HepG2 (cell line): Measurements from ENCODE around the gene CTDSP2. TPM values are rescaled to one million over a fixed set of nuclear protein-coding genes. Genes with fewer than 3 reads are reported as not detected.

Experiments
- ATAD3A ChIP-seq: sonication (generic); formaldehyde crosslinking; IDR thresholded peaks from 2 replicates; pipeline ENCODE4 v1.4.0; 2020; ENCODE audit warnings: missing genetic modification reagents
- ATF7 ChIP-seq, 2 experiments: fragments of 450-650 bp in 1 of 2; sonication (generic) in 1 of 2; formaldehyde crosslinking in 1 of 2; IDR thresholded peaks; 2 replicates each; pipeline versions ENCODE4 v1.4.0 to v1.6.1; 2016 to 2020; ENCODE audit warnings: antibody characterized with exemption in 1 of 2, mild to moderate bottlenecking in 1 of 2, missing genetic modification reagents in 1 of 2
- DMAP1 ChIP-seq: IDR thresholded peaks from 2 replicates; pipeline ENCODE4 v1.6.1; 2016
- EZH2 ChIP-seq: conservative IDR thresholded peaks from 2 replicates; pipeline ENCODE4 v1.6.1; 2012; ENCODE audit warnings: mild to moderate bottlenecking, low read depth, low read length, moderate library complexity
- FOSL2 ChIP-seq: sonication (generic); formaldehyde crosslinking; IDR thresholded peaks from 2 replicates; pipeline ENCODE4 v1.4.0; 2020; ENCODE audit warnings: missing genetic modification reagents
- HNRNPLL ChIP-seq: fragments of 200-400 bp; formaldehyde crosslinking; IDR thresholded peaks from 2 replicates; pipeline ENCODE4 v1.6.1; 2017; ENCODE audit warnings: mild to moderate bottlenecking, low read depth, low read length; ENCODE audit not compliant: poor library complexity, severe bottlenecking
- HOXA3 ChIP-seq: sonication (generic); formaldehyde crosslinking; IDR thresholded peaks from 2 replicates; pipeline ENCODE4 v1.5.0; 2020; ENCODE audit warnings: missing genetic modification reagents
- HOXD1 ChIP-seq: sonication (generic); formaldehyde crosslinking; IDR thresholded peaks from 2 replicates; pipeline ENCODE4 v1.5.0; 2020; ENCODE audit warnings: missing genetic modification reagents
- MBNL3 ChIP-seq: fragments of 250-450 bp; sonication (Bioruptor Pico); conservative IDR thresholded peaks from 2 replicates; pipeline ENCODE4 v1.8.0; 2022; ENCODE audit warnings: mild to moderate bottlenecking, inconsistent platforms
- MYC ChIP-seq: sonication (generic); formaldehyde crosslinking; IDR thresholded peaks from 2 replicates; pipeline ENCODE4 v1.9.0; 2021; ENCODE audit warnings: missing genetic modification reagents, borderline replicate concordance
- NR1H2 ChIP-seq: sonication (generic); formaldehyde crosslinking; IDR thresholded peaks from 2 replicates; pipeline ENCODE4 v1.8.1; 2022; ENCODE audit warnings: low read depth, missing genetic modification reagents, borderline replicate concordance
- PHF8 ChIP-seq: sonication (generic); formaldehyde crosslinking; IDR thresholded peaks from 2 replicates; pipeline ENCODE4 v1.5.0; 2020; ENCODE audit warnings: missing genetic modification reagents
- RNF2 ChIP-seq: fragments of 450-650 bp; conservative IDR thresholded peaks from 2 replicates; pipeline ENCODE4 v1.6.1; 2016; ENCODE audit warnings: low read depth
- TBX2 ChIP-seq: sonication (generic); formaldehyde crosslinking; IDR thresholded peaks from 2 replicates; pipeline ENCODE4 v1.5.0; 2020; ENCODE audit warnings: missing genetic modification reagents, mild to moderate bottlenecking, borderline replicate concordance
- ZNF570 ChIP-seq: sonication (generic); formaldehyde crosslinking; IDR thresholded peaks from 2 replicates; pipeline ENCODE4 v1.4.0; 2020; ENCODE audit warnings: mild to moderate bottlenecking, missing genetic modification reagents, borderline replicate concordance
- polyA plus RNA-seq, 8 experiments: library from polyadenylated mRNA; depleted of rRNA in 3 of 8; stranded (reverse) in 7 of 8; unstranded in 1 of 8; fragments of >200 nt; fragmentation: Illumina TruSeq in 4 of 8; extraction: Trizol in 4 of 8; gene quantifications; 2 replicates each; pipeline versions ENCODE4 v1.2.1 to v1.2.3, GENCODE V29; 2011 to 2016; ENCODE audit warnings: low read depth in 4 of 8, missing spikeins in 1 of 8, mixed read lengths in 1 of 8; ENCODE audit not compliant: insufficient read depth in 1 of 8
- total RNA-seq, 5 experiments: library from RNA; depleted of rRNA; stranded (reverse); fragments of >200 nt; fragmentation: Illumina TruSeq; extraction: Trizol; gene quantifications; 2 replicates each; pipeline ENCODE4 v1.2.3, GENCODE V29; 2016; ENCODE audit warnings: low read depth in 1 of 5
- TF ChIP-seq, protein P1 (sequence below): sonication (generic); formaldehyde crosslinking; IDR thresholded peaks from one replicate; pipeline ENCODE4 v1.5.1; 2020; ENCODE audit warnings: mild to moderate bottlenecking, missing genetic modification reagents; ENCODE audit errors: not compliant biosample characterization
- TF ChIP-seq, protein P2 (sequence below): sonication (generic); formaldehyde crosslinking; IDR thresholded peaks from 2 replicates; pipeline ENCODE4 v1.4.0; 2020; ENCODE audit warnings: mild to moderate bottlenecking, missing genetic modification reagents
- TF ChIP-seq, protein P3 (sequence below): sonication (generic); formaldehyde crosslinking; IDR thresholded peaks from 2 replicates; pipeline ENCODE4 v1.8.1; 2023; ENCODE audit warnings: mild to moderate bottlenecking, moderate library complexity, missing genetic modification reagents

CTDSP2 gene
- total and polyA plus RNA-seq, 2 of the 13 experiments (the other 11 are each of a cell fraction or from before 2014, with no cell fraction given), result 38.1 to 82.5 TPM

DNA sequence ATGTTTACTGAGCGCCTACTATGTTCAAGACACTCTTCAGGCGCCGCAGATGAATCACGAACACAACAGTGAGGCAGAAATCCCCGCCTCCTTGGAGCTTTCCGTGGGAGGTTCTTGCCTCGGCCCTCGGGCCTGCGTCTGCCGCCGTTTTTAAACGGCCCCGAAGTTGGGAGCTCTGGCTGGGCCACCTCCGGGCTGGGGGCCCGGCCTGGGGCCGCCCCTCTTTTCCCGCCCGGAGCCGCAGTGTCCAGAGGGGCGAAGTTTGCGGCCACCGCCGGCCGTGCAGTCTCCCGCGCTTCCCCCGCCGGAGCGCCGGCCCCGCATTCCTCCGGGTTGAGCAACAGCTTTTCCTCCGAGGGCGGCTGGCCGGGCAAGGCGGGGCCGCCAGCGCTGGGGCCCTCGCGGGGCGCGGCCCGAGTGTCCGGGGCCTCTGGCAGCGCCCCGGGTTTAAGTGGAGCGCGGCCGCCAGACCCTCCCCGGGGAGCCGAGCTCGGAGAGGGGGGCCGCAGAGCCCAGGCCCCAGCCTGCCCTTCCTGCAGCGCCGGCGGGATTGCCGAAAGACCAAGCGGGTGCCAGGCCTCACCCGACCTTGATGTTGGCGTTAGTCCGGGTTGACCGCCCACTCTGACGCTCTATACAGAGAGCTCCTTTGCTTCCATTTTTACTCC is 18.7 kb upstream of the CTDSP2 start (continued):
- peak; percentile 49; the same call in 1 of the 2 replicates for TF ChIP-seq RNF2
- no peak for TF ChIP-seq ATAD3A (CRISPR knock-in tag)
- TF ChIP-seq TBX2 (CRISPR knock-in tag), result 0 out of 2 replicates have a peak, but pooled peaks have one; percentile 20
- TF ChIP-seq NR1H2 (CRISPR knock-in tag), result no peak
- TF ChIP-seq ZNF570 (CRISPR knock-in tag), result no peak
- 0 out of 2 replicates have a peak, but pooled peaks have one; percentile 21 for TF ChIP-seq FOSL2
- TF ChIP-seq ATF7 (IDR thresholded peaks at IDR 0.05), result no peak
- no peak for TF ChIP-seq ATF7 (CRISPR knock-in tag; IDR thresholded peaks at IDR 0.05)
- TF ChIP-seq, protein P1, sequence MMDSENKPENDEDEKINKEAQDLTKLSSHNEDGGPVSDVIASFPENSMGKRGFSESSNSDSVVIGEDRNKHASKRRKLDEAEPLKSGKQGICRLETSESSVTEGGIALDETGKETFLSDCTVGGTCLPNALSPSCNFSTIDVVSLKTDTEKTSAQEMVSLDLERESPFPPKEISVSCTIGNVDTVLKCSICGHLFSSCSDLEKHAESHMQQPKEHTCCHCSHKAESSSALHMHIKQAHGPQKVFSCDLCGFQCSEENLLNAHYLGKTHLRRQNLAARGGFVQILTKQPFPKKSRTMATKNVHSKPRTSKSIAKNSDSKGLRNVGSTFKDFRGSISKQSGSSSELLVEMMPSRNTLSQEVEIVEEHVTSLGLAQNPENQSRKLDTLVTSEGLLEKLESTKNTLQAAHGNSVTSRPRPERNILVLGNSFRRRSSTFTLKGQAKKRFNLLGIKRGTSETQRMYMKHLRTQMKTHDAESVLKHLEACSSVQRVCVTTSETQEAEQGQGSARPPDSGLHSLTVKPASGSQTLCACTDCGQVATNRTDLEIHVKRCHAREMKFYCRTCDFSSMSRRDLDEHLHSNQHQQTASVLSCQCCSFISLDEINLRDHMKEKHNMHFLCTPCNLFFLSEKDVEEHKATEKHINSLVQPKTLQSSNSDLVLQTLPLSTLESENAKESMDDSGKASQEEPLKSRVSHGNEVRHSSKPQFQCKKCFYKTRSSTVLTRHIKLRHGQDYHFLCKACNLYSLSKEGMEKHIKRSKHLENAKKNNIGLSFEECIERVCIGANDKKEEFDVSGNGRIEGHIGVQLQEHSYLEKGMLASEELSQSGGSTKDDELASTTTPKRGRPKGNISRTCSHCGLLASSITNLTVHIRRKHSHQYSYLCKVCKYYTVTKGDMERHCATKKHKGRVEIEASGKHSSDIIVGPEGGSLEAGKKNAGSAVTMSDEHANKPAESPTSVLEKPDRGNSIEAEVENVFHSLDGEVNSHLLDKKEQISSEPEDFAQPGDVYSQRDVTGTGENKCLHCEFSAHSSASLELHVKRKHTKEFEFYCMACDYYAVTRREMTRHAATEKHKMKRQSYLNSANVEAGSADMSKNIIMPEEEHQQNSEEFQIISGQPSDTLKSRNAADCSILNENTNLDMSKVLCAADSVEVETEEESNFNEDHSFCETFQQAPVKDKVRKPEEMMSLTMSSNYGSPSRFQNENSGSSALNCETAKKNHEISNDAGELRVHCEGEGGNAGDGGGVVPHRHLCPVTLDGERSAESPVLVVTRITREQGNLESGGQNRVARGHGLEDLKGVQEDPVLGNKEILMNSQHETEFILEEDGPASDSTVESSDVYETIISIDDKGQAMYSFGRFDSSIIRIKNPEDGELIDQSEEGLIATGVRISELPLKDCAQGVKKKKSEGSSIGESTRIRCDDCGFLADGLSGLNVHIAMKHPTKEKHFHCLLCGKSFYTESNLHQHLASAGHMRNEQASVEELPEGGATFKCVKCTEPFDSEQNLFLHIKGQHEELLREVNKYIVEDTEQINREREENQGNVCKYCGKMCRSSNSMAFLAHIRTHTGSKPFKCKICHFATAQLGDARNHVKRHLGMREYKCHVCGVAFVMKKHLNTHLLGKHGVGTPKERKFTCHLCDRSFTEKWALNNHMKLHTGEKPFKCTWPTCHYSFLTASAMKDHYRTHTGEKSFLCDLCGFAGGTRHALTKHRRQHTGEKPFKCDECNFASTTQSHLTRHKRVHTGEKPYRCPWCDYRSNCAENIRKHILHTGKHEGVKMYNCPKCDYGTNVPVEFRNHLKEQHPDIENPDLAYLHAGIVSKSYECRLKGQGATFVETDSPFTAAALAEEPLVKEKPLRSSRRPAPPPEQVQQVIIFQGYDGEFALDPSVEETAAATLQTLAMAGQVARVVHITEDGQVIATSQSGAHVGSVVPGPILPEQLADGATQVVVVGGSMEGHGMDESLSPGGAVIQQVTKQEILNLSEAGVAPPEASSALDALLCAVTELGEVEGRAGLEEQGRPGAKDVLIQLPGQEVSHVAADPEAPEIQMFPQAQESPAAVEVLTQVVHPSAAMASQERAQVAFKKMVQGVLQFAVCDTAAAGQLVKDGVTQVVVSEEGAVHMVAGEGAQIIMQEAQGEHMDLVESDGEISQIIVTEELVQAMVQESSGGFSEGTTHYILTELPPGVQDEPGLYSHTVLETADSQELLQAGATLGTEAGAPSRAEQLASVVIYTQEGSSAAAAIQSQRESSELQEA (CRISPR knock-in tag), result no peak
- peak; percentile 22; the same call in 1 of the 2 replicates for TF ChIP-seq PHF8 (CRISPR knock-in tag)
- TF ChIP-seq DMAP1 (CRISPR knock-in tag), result no peak
- TF ChIP-seq MBNL3 (CRISPR knock-in tag), result no peak
- no peak for TF ChIP-seq HOXD1 (CRISPR knock-in tag)
- peak; percentile 30; the same call in 1 of the 2 replicates for TF ChIP-seq HOXA3 (CRISPR knock-in tag)
- TF ChIP-seq, protein P2, sequence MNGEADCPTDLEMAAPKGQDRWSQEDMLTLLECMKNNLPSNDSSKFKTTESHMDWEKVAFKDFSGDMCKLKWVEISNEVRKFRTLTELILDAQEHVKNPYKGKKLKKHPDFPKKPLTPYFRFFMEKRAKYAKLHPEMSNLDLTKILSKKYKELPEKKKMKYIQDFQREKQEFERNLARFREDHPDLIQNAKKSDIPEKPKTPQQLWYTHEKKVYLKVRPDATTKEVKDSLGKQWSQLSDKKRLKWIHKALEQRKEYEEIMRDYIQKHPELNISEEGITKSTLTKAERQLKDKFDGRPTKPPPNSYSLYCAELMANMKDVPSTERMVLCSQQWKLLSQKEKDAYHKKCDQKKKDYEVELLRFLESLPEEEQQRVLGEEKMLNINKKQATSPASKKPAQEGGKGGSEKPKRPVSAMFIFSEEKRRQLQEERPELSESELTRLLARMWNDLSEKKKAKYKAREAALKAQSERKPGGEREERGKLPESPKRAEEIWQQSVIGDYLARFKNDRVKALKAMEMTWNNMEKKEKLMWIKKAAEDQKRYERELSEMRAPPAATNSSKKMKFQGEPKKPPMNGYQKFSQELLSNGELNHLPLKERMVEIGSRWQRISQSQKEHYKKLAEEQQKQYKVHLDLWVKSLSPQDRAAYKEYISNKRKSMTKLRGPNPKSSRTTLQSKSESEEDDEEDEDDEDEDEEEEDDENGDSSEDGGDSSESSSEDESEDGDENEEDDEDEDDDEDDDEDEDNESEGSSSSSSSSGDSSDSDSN (CRISPR knock-in tag), result peak; percentile 71; the same call in 1 of the 2 replicates
- TF ChIP-seq EZH2, result no peak
- TF ChIP-seq MYC (CRISPR knock-in tag), result 0 out of 2 replicates have a peak, but pooled peaks have one; percentile 32
- TF ChIP-seq, protein P3, sequence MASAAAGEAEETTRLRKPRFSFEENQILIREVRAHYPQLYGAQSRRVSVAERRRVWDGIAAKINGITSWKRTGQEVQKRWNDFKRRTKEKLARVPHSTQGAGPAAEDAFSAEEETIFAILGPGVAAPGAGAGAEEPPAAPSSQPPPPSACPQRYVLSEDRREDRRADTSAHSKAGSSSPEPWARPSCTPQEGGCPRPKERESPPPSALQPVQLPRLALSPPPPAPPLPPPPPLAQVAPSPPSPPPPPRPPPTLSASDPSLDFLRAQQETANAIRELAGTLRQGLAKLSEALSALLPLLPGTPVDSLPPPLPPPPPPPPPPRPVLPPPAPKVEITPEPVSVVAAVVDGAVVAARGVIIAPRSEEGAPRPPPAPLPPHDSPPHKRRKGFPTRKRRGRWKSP (CRISPR knock-in tag), result peak; percentile 25; the same call in 1 of the 2 replicates
- peak; percentile 85 for TF ChIP-seq HNRNPLL
